Measurements from ENCODE around the gene NPLOC4.

DNA sequence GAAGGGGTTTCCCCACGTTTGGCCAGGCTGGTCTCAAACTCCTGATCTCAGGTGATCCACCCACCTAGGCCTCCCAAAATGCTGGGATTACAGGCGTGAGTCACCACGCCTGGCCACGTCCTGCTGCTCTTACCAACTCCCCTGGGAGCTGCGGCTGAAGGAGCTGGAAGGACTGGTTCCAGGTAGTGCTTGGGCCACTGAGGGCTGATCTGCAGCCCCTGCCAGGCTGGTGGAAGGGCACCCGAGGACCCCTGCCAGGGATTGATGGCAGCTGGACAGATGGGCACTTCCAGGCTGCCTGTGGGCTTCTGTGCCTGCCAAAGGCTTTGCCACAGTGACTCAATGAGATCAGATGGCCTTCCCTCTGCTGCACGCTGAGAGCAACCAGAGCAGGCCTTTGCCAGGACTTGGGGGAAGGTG, 27.1 kb upstream of the NPLOC4 start:
- TF ChIP-seq, protein P1, sequence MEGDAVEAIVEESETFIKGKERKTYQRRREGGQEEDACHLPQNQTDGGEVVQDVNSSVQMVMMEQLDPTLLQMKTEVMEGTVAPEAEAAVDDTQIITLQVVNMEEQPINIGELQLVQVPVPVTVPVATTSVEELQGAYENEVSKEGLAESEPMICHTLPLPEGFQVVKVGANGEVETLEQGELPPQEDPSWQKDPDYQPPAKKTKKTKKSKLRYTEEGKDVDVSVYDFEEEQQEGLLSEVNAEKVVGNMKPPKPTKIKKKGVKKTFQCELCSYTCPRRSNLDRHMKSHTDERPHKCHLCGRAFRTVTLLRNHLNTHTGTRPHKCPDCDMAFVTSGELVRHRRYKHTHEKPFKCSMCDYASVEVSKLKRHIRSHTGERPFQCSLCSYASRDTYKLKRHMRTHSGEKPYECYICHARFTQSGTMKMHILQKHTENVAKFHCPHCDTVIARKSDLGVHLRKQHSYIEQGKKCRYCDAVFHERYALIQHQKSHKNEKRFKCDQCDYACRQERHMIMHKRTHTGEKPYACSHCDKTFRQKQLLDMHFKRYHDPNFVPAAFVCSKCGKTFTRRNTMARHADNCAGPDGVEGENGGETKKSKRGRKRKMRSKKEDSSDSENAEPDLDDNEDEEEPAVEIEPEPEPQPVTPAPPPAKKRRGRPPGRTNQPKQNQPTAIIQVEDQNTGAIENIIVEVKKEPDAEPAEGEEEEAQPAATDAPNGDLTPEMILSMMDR (IDR thresholded peaks at IDR 0.05), result no peak
- no peak for TF ChIP-seq POLR2A (IDR thresholded peaks at IDR 0.05)

Data from heart left ventricle (tissue), 13 donors.